HG02981 (cell line): ENCODE results near the gene NKX3-2.

Experiments
- ATAC-seq: cut with Tn5 transposase; IDR thresholded peaks from one replicate; pipeline ENCODE4 v1.9.1; 2021; ENCODE audit warnings: mild to moderate bottlenecking, moderate library complexity; ENCODE audit not compliant: unreplicated experiment

NKX3-2 gene

GRCh38 chr4:13546142-13546940, 2.0 kb upstream of the NKX3-2 start:
- ATAC-seq: no peak

DNA sequence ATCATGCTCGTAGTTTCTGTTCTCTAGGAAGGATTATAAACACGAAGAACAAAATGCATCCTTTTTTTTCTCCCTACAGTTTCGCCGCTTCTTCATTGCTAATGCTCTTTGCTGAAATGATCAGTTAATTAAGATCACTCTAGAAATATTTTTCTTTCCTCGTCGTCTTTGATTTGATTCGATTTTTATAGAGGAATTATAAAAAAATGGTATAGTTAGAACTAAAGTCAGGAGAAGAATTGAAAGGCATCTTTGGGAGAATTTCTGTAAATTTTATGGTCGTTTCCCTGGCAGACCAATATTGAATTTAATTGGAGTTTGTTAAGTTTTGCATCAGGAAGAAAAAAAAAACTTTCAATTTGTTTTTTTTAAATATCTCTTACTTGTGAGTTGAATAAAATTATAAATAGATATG, 1.1 kb upstream of the NKX3-2 start:
- no peak for ATAC-seq

DNA sequence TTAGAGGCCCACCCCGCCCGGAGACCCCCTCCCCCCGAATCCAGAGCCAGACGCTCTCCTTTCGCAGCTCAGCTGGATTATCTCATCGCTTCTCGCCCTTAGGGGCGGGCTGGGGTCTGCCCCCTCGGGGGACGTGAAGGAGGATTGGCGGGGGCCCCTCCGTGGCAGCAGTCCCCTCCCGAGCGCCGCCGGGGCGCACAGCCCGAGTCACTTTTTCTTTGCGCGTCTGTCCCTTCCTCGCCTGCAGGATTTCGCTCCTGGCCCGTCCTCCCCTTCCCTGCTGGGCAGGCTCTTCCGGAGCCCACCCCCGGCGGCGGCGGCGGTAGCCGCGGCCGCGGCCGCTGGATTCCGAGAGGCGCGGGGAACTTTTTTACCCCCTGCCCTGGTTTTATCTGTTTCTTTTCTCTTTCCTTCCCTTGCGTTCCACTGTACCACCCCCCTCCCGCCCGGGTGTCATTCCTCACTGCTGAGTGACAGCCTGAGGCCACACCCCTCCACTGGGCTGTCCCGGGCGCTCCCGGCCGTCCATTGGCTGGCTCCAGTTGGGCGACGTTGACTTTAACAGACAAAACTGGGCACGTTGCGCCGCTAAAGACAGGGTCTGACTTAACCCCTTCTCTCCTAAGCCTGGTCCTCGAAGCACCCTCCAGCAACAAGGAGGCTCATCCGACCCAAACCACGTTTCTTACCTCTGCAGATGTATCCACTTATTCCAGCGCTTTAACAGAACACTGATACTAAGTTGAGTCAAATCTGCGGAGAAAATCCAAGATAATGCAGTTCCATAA, 492 bp upstream of the NKX3-2 start:
- ATAC-seq: peak; percentile 43

DNA sequence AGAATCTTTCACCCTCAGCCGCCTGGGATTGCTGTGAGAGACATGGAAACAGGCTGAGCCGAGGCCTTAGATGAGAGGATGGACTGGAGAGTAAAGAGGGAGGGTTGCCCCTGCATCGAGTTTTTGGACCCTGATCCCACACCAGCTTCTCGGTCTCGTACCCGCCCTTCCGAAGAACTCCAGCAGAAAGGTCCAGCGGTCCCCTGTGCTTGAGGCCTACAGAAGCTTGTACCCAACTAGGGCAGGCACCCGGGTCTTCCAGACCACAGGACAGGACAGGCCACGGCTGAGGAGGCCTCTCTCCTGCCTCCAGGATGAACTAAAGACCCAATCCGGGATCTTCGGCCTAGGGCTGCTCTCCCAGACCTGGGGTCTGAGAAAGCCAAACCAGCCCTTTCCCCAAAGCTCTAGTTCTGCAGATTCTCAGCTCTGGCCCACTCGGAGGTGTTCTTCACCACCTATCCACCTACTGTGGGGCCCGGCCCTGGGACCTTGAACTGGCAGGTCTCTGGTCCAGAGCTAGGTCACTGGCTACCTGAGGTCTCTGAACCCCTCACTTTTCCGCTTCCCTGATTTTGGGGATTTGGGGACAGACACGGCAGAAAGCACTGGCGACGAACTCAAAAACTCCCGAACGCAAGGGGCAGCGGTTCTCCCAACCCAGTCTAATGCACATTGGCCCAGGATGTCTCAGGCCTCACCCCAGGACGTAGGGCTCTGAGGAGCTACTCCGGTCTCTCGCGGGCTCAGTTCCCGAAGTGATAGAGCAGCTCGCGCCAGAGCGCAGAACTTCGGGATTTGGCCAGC, 1.1 kb downstream of the NKX3-2 start:
- no peak for ATAC-seq

- no peak for ATAC-seq
Measured at GRCh38 chr4:13542577-13543031, 1.7 kb downstream of the NKX3-2 start.

DNA sequence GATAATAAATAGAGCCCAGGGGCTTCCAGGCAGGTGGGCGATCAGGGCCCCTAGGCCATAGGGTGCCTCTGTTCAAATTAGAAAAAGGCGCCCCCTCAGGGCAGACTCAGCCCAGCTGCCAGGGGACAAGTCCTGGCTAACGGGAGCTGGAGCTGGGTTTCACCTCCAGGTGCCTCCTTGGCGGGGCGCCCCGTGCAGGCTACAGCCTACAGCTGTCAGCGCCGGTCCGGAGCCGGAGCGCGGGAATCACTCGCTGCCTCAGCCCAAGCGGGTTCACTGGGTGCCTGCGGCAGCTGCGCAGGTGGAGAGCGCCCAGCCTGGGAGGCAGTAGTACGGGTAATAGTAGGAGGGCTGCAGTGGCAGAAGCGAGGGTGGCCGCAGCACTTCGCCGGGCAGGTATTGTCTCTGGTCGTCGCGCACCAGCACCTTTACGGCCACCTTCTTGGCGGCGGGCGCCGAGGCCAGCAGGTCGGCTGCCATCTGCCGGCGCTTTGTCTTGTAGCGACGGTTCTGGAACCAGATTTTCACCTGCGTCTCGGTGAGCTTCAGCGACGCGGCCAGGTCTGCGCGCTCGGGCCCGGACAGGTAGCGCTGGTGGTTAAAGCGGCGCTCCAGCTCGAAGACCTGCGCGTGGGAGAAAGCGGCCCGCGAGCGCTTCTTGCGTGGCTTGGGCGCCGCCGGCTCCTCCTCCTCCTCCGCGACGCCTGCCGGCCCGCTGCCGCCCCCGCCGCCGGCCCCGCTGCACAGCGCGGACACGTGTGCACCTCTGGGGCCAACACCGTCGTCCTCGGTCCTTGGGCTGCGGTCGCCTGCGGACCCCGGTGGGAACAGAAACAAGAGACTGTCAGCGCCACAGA, 2.4 kb downstream of the NKX3-2 start:
- ATAC-seq: no peak

GRCh38 chr4:13541176-13541604, 3.1 kb downstream of the NKX3-2 start:
- no peak for ATAC-seq

DNA sequence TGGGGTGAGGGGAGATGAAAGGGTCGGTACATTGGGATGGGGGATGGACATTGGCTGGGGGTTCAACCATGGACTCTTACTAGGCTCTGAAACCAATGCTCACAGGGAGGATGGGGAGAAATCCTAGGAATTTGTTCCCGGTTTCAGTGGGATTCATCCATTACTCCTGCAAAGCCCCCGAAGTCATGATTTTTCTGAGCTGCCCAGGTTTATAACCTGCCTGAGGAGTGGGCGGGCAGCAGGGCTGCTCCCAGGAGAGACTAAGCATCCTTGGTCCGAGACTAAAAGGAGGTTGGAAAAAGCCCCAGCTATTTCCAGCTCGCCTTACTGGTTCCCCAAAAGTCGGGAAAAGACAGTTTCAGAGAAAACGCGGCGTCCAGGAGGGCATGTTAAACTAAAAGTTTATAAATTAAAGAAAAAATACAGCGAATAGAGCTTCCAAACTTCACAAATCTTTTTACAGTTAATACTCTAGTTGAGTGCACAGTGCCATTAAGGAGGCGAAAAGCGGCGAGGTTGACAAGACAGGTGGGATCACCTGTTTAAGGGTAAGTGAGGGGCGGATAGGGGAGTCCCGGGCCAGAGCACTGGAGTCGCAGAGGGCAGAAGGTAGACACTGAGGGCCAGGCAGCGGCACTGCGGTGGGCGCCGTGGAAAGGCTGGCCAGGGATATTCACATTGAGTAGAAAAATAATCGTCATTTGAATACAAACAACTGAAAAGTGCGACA, 3.7 kb downstream of the NKX3-2 start:
- ATAC-seq: no peak

- ATAC-seq: no peak
Measured at GRCh38 chr4:13539619-13540445, 4.5 kb downstream of the NKX3-2 start.

DNA sequence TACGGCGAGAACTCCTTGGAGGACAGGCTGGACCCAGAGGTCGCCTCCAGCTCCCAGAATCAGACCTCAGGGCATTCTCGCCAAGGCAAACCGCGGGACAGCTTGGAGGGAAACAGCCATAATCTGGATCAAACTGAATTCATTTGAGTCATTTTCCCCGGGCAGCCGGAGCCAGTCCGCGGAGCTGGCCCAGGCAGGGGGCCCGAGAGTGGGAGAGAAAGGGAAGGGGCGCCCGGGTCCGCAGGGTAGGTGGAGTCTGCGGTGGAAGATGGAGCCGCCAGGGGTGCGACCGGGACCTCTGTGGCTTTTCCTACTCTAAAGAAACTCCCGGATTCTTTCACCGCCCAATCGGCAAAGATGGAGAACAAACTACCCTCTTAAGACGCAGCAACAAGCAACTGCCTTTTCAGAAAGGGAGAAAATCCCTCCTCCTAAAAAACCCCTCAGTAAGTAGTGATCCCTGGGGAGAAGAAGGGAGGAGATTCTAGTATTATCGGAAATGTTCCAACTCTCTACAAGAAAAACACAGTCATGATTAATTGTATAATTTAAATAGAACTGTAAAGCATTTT, 5.2 kb downstream of the NKX3-2 start:
- ATAC-seq: no peak

- no peak for ATAC-seq
Measured at GRCh38 chr4:13538427-13538973, 5.8 kb downstream of the NKX3-2 start.

- ATAC-seq: no peak
Measured at GRCh38 chr4:13537832-13538177, 6.5 kb downstream of the NKX3-2 start.

DNA sequence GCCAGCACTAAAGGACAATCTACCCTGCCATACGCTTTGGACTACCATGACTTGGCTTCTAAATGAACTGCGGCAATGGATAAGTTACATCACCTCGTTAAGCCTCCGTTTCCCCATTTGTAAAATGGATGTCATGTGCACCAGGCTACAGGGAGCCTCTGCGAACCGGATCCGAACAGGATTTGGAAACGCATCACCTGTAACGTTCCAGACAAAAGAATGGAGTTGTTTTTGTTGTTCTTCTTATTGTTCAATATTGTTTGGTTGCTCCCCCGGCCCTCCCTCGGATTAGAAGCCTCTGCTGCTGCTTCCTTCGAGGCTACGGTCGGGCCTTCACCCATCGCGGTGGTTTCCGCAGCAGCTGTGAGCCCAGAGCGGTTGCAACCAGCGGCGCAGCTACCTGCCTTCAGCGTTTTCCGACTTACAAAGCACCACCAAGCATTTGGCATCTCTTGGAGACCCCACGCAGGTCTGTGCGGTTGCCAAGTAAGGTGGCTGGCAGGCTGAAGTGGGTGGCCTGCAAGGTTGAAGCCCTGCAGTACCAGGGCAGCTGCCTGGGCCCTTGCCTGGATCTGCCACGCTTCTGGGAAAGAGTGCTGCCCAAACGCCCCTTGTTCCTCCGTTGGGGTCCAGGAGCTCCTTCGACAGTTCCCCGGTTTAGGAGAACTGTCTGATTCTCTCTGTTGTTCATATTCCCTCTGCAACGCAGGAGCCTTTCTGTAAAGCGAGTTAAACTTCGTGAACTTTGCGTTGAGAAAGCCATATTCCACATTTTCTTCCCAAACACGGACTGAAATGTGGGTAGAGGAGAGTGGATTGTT, 7.1 kb downstream of the NKX3-2 start:
- ATAC-seq: no peak

DNA sequence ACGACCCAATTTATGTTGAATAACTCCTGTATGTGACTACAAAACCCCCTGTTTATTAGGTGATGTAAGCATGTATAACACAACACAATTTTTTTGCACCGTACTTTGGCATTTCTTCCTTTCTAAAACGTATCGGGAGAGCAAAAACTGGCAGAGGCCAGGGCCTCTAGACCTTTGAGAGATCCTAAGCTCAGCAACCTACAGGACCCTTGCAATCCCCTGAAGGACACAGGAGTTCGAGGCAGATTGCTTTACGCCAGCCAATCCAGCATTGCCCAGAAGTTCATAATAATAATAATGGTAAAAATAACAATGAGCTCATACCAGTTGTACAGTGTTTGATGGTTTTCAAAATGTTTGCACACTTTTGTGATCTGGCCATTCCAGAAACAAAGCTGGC, 7.7 kb downstream of the NKX3-2 start:
- ATAC-seq: no peak

GRCh38 chr4:13535708-13536361, 8.5 kb downstream of the NKX3-2 start:
- no peak for ATAC-seq

GRCh38 chr4:13535118-13535517, 9.2 kb downstream of the NKX3-2 start:
- no peak for ATAC-seq
